Osteocyte (in vitro differentiated cells): ENCODE results near the gene OVCA2. TPM values are rescaled to one million over a fixed set of nuclear protein-coding genes. Genes with fewer than 3 reads are reported as not detected.
A peak's percentile ranks its signal among the peaks of the same experiment; 100 is the strongest.

Experiments used
- DNase-seq: peaks from one replicate; pipeline ENCODE4 v3.0.0; 2021; ENCODE audit warnings: mixed read lengths; ENCODE audit not compliant: unreplicated experiment; ENCODE audit errors: extremely low spot score
- H3K27ac Mint-ChIP-seq: one replicate; pipeline ENCODE4 v1.8.0; 2021; ENCODE audit warnings: mild to moderate bottlenecking, mixed read lengths; ENCODE audit not compliant: unreplicated experiment
- H3K27me3 Mint-ChIP-seq: one replicate; pipeline ENCODE4 v1.8.0; 2021; ENCODE audit warnings: mixed read lengths; ENCODE audit not compliant: unreplicated experiment
- H3K36me3 Mint-ChIP-seq: one replicate; pipeline ENCODE4 v1.8.0; 2021; ENCODE audit warnings: mixed read lengths; ENCODE audit not compliant: unreplicated experiment
- H3K4me1 Mint-ChIP-seq: one replicate; pipeline ENCODE4 v1.8.0; 2021; ENCODE audit warnings: mixed read lengths; ENCODE audit not compliant: unreplicated experiment
- H3K4me3 Mint-ChIP-seq: one replicate; pipeline ENCODE4 v1.8.0; 2021; ENCODE audit warnings: mild to moderate bottlenecking, moderate library complexity, mixed read lengths; ENCODE audit not compliant: unreplicated experiment
- H3K9me3 Mint-ChIP-seq: one replicate; pipeline ENCODE4 v1.8.0; 2021; ENCODE audit warnings: mixed read lengths; ENCODE audit not compliant: unreplicated experiment
- total RNA-seq: library from RNA; stranded (reverse); gene quantifications from 2 replicates; pipeline ENCODE4 v1.2.1, GENCODE V29; 2021
- TF ChIP-seq, protein P1 (sequence below): fragments of 200-600 bp; sonication (generic); IDR thresholded peaks from 2 replicates; pipeline ENCODE4 v1.5.0; 2021; ENCODE audit warnings: antibody characterized with exemption, mild to moderate bottlenecking, moderate library complexity

OVCA2 gene
- total RNA-seq, 1 donor from 2014 or later: 33.2 TPM

DNA sequence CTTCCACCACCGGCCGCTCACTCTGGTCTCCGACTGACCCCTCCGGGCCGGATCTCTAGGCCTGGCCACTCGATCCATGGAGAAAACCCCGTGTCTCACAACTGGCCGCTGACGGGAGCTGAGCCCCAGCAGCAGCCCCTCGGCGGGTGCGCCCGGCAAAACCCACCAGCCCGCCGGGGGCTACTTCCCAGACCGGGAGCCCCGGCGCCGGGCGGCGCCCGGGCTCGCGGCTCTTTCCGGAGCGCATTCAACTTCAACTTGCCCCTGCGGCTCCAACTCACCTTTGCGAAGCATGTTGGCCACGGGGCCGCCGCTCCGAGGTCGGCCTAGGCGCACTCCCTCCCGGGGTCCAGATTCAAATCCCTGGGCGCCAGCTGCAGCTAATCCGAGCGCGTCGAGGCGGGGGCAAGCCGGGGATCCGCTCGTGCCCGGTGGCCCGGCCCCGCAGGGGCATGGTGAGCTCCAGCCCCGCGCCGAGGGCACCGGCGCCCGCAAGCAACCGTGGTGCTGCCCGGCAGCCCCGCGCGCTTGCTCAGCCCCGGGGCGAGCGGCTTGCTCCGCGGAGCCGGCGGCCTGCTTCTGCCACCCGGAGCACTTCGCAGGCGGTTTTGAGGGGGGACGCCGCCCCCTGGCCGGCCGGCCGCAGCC, 17.1 kb upstream of the OVCA2 start:
- Mint-ChIP-seq H3K9me3 (no peaks in the 10 kb centered on the region), H3K4me3 (peak overlapping the region; percentile 61), H3K36me3 (no peaks in the 10 kb centered on the region), H3K27me3 (peaks cover 23% of the 10 kb centered on the region), H3K27ac (no peak overlapping the region), H3K4me1 (peaks cover 32% of the 10 kb centered on the region)
- TF ChIP-seq, protein P1, sequence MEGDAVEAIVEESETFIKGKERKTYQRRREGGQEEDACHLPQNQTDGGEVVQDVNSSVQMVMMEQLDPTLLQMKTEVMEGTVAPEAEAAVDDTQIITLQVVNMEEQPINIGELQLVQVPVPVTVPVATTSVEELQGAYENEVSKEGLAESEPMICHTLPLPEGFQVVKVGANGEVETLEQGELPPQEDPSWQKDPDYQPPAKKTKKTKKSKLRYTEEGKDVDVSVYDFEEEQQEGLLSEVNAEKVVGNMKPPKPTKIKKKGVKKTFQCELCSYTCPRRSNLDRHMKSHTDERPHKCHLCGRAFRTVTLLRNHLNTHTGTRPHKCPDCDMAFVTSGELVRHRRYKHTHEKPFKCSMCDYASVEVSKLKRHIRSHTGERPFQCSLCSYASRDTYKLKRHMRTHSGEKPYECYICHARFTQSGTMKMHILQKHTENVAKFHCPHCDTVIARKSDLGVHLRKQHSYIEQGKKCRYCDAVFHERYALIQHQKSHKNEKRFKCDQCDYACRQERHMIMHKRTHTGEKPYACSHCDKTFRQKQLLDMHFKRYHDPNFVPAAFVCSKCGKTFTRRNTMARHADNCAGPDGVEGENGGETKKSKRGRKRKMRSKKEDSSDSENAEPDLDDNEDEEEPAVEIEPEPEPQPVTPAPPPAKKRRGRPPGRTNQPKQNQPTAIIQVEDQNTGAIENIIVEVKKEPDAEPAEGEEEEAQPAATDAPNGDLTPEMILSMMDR: no peak
- DNase-seq: no peak

DNA sequence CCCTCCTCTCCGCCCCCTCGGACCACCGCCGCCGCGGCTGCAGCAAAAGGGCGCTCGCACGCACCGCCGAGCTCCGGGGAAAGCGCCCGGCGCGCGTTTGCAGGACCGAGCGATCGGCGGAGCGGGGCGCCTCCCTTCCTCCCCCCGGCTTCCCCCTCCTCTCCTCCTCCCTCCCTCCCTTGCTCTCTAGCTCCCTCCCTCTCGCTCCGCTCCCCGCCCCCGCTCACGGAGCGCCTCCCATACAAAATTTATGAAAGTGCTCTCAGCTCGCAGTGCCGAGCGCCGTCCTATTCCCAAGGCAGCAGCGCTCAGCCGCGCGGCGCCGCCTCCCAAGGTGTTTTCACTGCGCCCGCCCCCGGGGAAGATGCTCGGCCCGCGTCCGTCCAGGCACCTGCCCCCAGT, 16.6 kb upstream of the OVCA2 start, which contains the start of gene RTN4RL1:
Gene RTN4RL1, minus strand, starts transcription at position 115 of the 402 bp plus-strand sequence. CDS start 469 bp downstream, outside the sequence.
- TF ChIP-seq, protein P1: no peak
- H3K9me3 Mint-ChIP-seq: no peaks in the 10 kb centered on the region
- H3K4me1 Mint-ChIP-seq: peaks cover 27% of the 10 kb centered on the region
- H3K4me3 Mint-ChIP-seq: peak within 1 kb of the TSS; percentile 74
- no peaks in the 10 kb centered on the region for H3K36me3 Mint-ChIP-seq
- no peak for DNase-seq
- H3K27ac Mint-ChIP-seq: no peak within 1 kb of the TSS
- peaks cover 17% of the 10 kb centered on the region for H3K27me3 Mint-ChIP-seq

DNA sequence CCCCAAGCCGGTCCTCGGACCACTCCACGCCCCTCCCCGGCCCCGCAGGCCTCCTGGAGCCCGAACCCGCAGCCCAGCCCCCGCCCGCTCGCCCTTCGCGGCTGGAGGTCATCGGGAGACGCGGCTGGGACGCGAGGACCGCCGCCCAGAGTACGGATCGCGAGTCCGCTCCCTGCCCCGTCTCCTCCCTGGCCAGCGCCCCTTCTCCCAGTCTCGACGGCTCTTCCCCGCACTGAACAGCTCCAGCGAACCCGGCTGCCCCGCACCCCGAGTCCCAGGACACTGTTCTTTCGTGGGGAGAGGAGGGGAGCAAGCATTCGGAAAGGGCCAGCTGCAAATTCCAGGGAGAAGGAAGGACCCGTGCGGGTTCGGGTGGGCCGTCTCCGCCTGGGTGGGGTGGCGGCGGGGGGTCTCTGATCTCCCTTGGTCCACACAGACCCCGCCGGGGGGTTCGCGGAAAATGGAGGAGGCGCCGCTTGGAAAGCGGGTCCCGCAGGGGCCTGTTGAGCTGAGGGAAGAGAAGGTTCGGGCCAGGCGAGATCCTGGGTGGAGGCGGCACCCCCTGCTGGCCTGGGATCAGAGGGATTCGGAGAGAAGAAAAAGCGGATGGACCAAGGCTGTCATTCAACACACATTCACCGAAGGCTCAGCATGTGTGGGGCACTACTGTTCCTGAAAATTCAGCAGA, 16.1 kb upstream of the OVCA2 start:
- Mint-ChIP-seq H3K4me3 (peak overlapping the region; percentile 72), H3K27ac (no peak overlapping the region), H3K9me3 (no peaks in the 10 kb centered on the region), H3K4me1 (peaks cover 23% of the 10 kb centered on the region), H3K27me3 (peaks cover 16% of the 10 kb centered on the region), H3K36me3 (no peaks in the 10 kb centered on the region)
- DNase-seq: no peak
- TF ChIP-seq, protein P1: peak; percentile 77

DNA sequence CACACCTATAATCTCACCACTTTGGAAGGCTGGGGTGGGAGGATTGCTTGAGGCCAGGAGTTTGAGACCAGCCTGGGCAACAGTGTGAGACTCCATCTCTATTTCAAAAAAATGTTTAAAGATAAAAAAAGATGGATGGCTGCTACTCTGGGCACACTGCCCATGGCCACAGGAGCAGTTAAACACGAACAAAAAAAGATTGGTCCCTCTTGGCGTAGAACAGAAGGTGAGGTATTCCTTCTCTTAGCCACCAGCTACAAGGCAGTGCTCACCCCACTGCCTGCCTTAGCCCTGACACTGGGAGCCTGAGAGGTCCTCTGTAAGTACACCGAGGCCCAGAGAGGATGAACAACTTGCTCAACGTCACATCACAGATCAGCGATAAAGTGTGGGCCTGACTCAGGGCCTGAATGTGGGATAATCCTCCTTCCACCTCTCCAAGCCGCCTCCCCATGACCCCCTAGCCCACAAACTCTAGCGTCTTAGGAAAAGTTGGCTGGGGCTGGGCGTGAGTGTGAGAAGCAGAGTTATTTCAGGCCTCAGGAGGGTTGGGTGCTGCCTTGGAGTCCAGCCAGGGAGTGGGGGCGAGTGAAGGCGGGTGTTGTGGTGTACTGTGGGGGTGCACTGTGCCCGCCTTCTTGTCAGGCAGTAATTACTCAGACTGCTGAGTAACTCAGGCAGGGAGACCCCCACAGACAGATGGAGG, 14.1 kb upstream of the OVCA2 start:
- Mint-ChIP-seq H3K36me3 (no peaks in the 10 kb centered on the region), H3K4me1 (peaks cover 22% of the 10 kb centered on the region), H3K9me3 (no peaks in the 10 kb centered on the region), H3K27me3 (peaks cover 8% of the 10 kb centered on the region), H3K27ac (no peak overlapping the region), H3K4me3 (no peak overlapping the region)
- DNase-seq: no peak
- TF ChIP-seq, protein P1: no peak

DNA sequence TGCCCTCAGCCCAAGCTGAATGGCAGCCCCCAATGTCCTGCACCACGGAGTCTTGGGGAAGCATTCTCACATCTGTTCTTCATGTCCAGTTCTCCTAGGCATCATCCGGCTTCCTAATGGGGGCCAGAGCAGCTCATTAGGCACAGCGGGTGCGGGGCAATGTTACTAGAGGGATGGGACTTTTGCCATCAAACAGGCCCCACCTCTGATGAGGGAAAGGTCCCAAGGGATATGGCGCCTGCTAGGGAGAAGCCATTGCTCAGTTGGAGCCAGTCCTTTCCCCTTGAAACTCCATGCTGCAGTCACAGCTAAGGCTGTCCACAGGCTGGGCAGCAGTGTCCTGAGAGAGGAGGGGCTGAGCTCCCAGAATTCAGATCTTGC, 13.6 kb upstream of the OVCA2 start:
- peaks cover 1% of the 10 kb centered on the region for H3K36me3 Mint-ChIP-seq
- peaks cover 5% of the 10 kb centered on the region for H3K27me3 Mint-ChIP-seq
- no peak for DNase-seq
- H3K9me3 Mint-ChIP-seq: no peaks in the 10 kb centered on the region
- no peak overlapping the region for H3K4me3 Mint-ChIP-seq
- TF ChIP-seq, protein P1: no peak
- H3K27ac Mint-ChIP-seq: no peak overlapping the region
- peaks cover 21% of the 10 kb centered on the region for H3K4me1 Mint-ChIP-seq
